ENCODE data around the gene TBC1D9B.
A peak's percentile ranks its signal among the peaks of the same experiment; 100 is the strongest.

TBC1D9B gene

GRCh38 chr5:179821298-179822058 is 86.2 kb downstream of the TBC1D9B start:
- no peak for FAIRE-seq

GRCh38 chr5:179820483-179821297 is 87.0 kb downstream of the TBC1D9B start, which contains the start of gene SQSTM1:
SQSTM1 (plus strand) TSS chr5:179820905; CDS start chr5:179820937, 32 bp downstream.
- FAIRE-seq (no peak), DNase-seq (ENCODE audit: low spot score) (peak; percentile 90)

More at GRCh38 chr5:179821298-179822058, 86.2 kb downstream of the TBC1D9B start:
- peak; percentile 92 for DNase-seq (ENCODE audit: low spot score)

- DNase-seq (ENCODE audit: low spot score) (no peak), FAIRE-seq (no peak)
Measured at GRCh38 chr5:179820127-179820482, 87.6 kb downstream of the TBC1D9B start.

GRCh38 chr5:179819296-179820126 is 88.2 kb downstream of the TBC1D9B start:
- DNase-seq (ENCODE audit: low spot score) (peak; percentile 71), FAIRE-seq (peak; percentile 27)

- FAIRE-seq, result no peak
Measured at GRCh38 chr5:179818746-179819295, 88.9 kb downstream of the TBC1D9B start.

GRCh38 chr5:179817890-179818745 is 89.6 kb downstream of the TBC1D9B start:
- no peak for DNase-seq (ENCODE audit: low spot score)
- FAIRE-seq, result no peak

More at GRCh38 chr5:179818746-179819295, 88.9 kb downstream of the TBC1D9B start:
- DNase-seq (ENCODE audit: low spot score), result peak; percentile 93

- no peak for FAIRE-seq
- DNase-seq (ENCODE audit: low spot score), result no peak
Measured at GRCh38 chr5:179817470-179817840, 90.2 kb downstream of the TBC1D9B start.

- DNase-seq (ENCODE audit: low spot score) (no peak), FAIRE-seq (no peak)
Measured at GRCh38 chr5:179816796-179817469, 90.8 kb downstream of the TBC1D9B start.

GRCh38 chr5:179816401-179816795 is 91.3 kb downstream of the TBC1D9B start:
- FAIRE-seq, result no peak
- DNase-seq (ENCODE audit: low spot score), result no peak

- FAIRE-seq (peak; percentile 20), DNase-seq (ENCODE audit: low spot score) (no peak)
Measured at GRCh38 chr5:179815491-179816249, 92.0 kb downstream of the TBC1D9B start.

GRCh38 chr5:179814090-179814489 is 93.6 kb downstream of the TBC1D9B start:
- no peak for FAIRE-seq
- no peak for DNase-seq (ENCODE audit: low spot score)

GRCh38 chr5:179812997-179813607 is 94.6 kb downstream of the TBC1D9B start:
- DNase-seq (ENCODE audit: low spot score) (no peak), FAIRE-seq (no peak)

GRCh38 chr5:179812135-179812825 is 95.4 kb downstream of the TBC1D9B start:
- DNase-seq (ENCODE audit: low spot score), result no peak
- FAIRE-seq, result no peak
